H1 (cell line): Measurements from ENCODE around the gene DPY19L1. TPM values are rescaled to one million over a fixed set of nuclear protein-coding genes. Genes with fewer than 3 reads are reported as not detected.

Source experiments
- CTCF ChIA-PET: fragments of 300-600 bp; sonication (Branson Sonifier 250); formaldehyde crosslinking; loops from one replicate; lab custom pipeline; 2021; ENCODE audit not compliant: partially characterized antibody; lab: Charles Lee
- POLR2A ChIA-PET: fragments of 300-600 bp; sonication (Branson Sonifier 250); formaldehyde crosslinking; loops from one replicate; lab custom pipeline; 2021; ENCODE audit warnings: inconsistent platforms; ENCODE audit not compliant: partially characterized antibody; lab: Charles Lee
- DNase-seq, 2 experiments: peaks; one replicate each; pipeline versions ENCODE4 v3.0.0 to v3.0.0-alpha.2; 2010 to 2022; ENCODE audit warnings: low spot score in 2 of 2, low read depth in 1 of 2, mixed read lengths in 1 of 2
- FAIRE-seq: peaks from 2 replicates; lab custom pipeline; 2011; peaks lifted over from hg19 to GRCh38; lab: Jason Lieb, UNC
- H2AFZ ChIP-seq: 2 replicates; pipeline ENCODE4 v1.8.1; 2012; ENCODE audit warnings: low read length, inconsistent platforms
- H2AK5ac ChIP-seq: 2 replicates; pipeline ENCODE4 v1.6.1; 2013; ENCODE audit warnings: low read depth, low read length
- H2BK120ac ChIP-seq: replicated peaks from 2 replicates; pipeline ENCODE3; 2013; ENCODE audit warnings: low read depth, low read length, inconsistent platforms
- H2BK12ac ChIP-seq: 2 replicates; pipeline ENCODE4 v1.6.1; 2013; ENCODE audit warnings: low read depth, low read length
- H2BK15ac ChIP-seq: 2 replicates; pipeline ENCODE4 v1.6.1; 2013; ENCODE audit warnings: low read length
- H2BK20ac ChIP-seq: 2 replicates; pipeline ENCODE4 v1.6.1; 2013; ENCODE audit warnings: low read length
- H2BK5ac ChIP-seq: 2 replicates; pipeline ENCODE4 v1.6.1; 2013; ENCODE audit warnings: low read depth, low read length
- H3K14ac ChIP-seq: 2 replicates; pipeline ENCODE4 v1.6.1; 2013; ENCODE audit warnings: inconsistent platforms; ENCODE audit not compliant: insufficient read length
- H3K18ac ChIP-seq: 2 replicates; pipeline ENCODE4 v1.6.1; 2013; ENCODE audit warnings: low read length; ENCODE audit errors: extremely low read depth
- H3K23ac ChIP-seq: 2 replicates; pipeline ENCODE4 v1.6.1; 2013; ENCODE audit warnings: inconsistent platforms; ENCODE audit not compliant: insufficient read length
- H3K23me2 ChIP-seq: 2 replicates; pipeline ENCODE4 v1.6.1; 2013; ENCODE audit warnings: low read depth, low read length
- H3K27ac ChIP-seq: 2 replicates; pipeline ENCODE4 v1.6.1; 2011; ENCODE audit warnings: low read depth, low read length, inconsistent platforms
- H3K27me3 ChIP-seq, 4 experiments: replicated peaks in 1 of 4; 1 replicate in 1 of 4; 2 replicates in 3 of 4; pipeline versions ENCODE4 v1.6.1 to v1.8.1; 2011 to 2013; ENCODE audit warnings: low read length in 3 of 4, mild to moderate bottlenecking in 3 of 4, inconsistent platforms in 2 of 4, mixed read lengths in 2 of 4, moderate library complexity in 1 of 4; ENCODE audit not compliant: control insufficient read depth in 3 of 4, insufficient read depth in 3 of 4; ENCODE audit errors: extremely low read depth in 1 of 4
- H3K36me3 ChIP-seq, 4 experiments: 2 replicates each; pipeline versions ENCODE4 v1.6.1 to v1.8.1; 2011 to 2013; ENCODE audit warnings: mild to moderate bottlenecking in 4 of 4, low read length in 3 of 4, moderate library complexity in 2 of 4, control low read depth in 1 of 4, inconsistent platforms in 1 of 4; ENCODE audit not compliant: insufficient read depth in 4 of 4, control insufficient read depth in 2 of 4
- H3K4ac ChIP-seq: replicated peaks from 2 replicates; pipeline ENCODE3; 2013; ENCODE audit warnings: low read length, low read depth, mixed read lengths, inconsistent platforms; ENCODE audit not compliant: insufficient read length
- H3K4me1 ChIP-seq, 4 experiments: replicated peaks in 1 of 4; 1 replicate in 1 of 4; 2 replicates in 3 of 4; pipeline versions ENCODE4 v1.6.1 to v1.8.1; 2011 to 2013; ENCODE audit warnings: low read length in 3 of 4, inconsistent platforms in 2 of 4, mixed read lengths in 1 of 4; ENCODE audit not compliant: insufficient read depth in 4 of 4, control insufficient read depth in 3 of 4
- H3K4me2 ChIP-seq, 2 experiments: 2 replicates each; pipeline versions ENCODE4 v1.6.1 to v1.8.1; 2011 to 2013; ENCODE audit warnings: low read depth in 2 of 2, low read length in 2 of 2, control low read depth in 1 of 2, inconsistent platforms in 1 of 2, mild to moderate bottlenecking in 1 of 2; ENCODE audit not compliant: insufficient read depth in 1 of 2
- H3K4me3 ChIP-seq, 4 experiments: fragments of 200-600, 300-600 bp in 1 of 4; sonication (generic), shearing (Covaris generic), sonication (Bioruptor Twin) in 1 of 4; 2 replicates each; pipeline versions ENCODE4 v1.5.1 to v1.8.1; 2011 to 2016; ENCODE audit warnings: low read length in 4 of 4, low read depth in 3 of 4, control low read depth in 2 of 4, inconsistent platforms in 2 of 4, mild to moderate bottlenecking in 2 of 4, mixed read lengths in 1 of 4, moderate library complexity in 1 of 4; ENCODE audit not compliant: insufficient read depth in 2 of 4; ENCODE audit errors: extremely low read depth in 1 of 4
- H3K56ac ChIP-seq: replicated peaks from 2 replicates; pipeline ENCODE3; 2013; ENCODE audit warnings: low read depth, mild to moderate bottlenecking, mixed read lengths, low read length, inconsistent platforms; ENCODE audit not compliant: insufficient read length
- H3K79me1 ChIP-seq: 2 replicates; pipeline ENCODE4 v1.6.1; 2013; ENCODE audit warnings: low read depth, low read length, control low read depth
- H3K79me2 ChIP-seq, 2 experiments: 2 replicates each; pipeline versions ENCODE4 v1.6.1 to v1.8.1; 2012 to 2013; ENCODE audit warnings: low read length in 2 of 2, mild to moderate bottlenecking in 2 of 2, inconsistent platforms in 1 of 2; ENCODE audit not compliant: insufficient read depth in 2 of 2, control insufficient read depth in 1 of 2
- H3K9ac ChIP-seq, 4 experiments: replicated peaks in 1 of 4; 1 replicate in 1 of 4; 2 replicates in 3 of 4; pipeline versions ENCODE4 v1.6.1 to v1.8.1; 2011 to 2013; ENCODE audit warnings: low read depth in 3 of 4, low read length in 3 of 4, control low read depth in 2 of 4, mild to moderate bottlenecking in 2 of 4, moderate library complexity in 2 of 4, inconsistent platforms in 1 of 4; ENCODE audit errors: extremely low read depth in 1 of 4
- H3K9me3 ChIP-seq, 2 experiments: 2 replicates each; pipeline versions ENCODE4 v1.6.1 to v1.8.1; 2012 to 2013; ENCODE audit warnings: mild to moderate bottlenecking in 2 of 2, moderate library complexity in 2 of 2, control low read depth in 1 of 2, inconsistent platforms in 1 of 2, low read depth in 1 of 2, low read length in 1 of 2, mixed read lengths in 1 of 2; ENCODE audit not compliant: insufficient read depth in 2 of 2
- H4K20me1 ChIP-seq, 2 experiments: replicated peaks in 1 of 2; 2 replicates each; pipeline versions ENCODE3 to v1.8.1; 2011 to 2013; ENCODE audit warnings: inconsistent platforms in 2 of 2, low read length in 2 of 2, mild to moderate bottlenecking in 1 of 2; ENCODE audit not compliant: insufficient read depth in 2 of 2, control insufficient read depth in 1 of 2
- H4K5ac ChIP-seq: 2 replicates; pipeline ENCODE4 v1.6.1; 2013; ENCODE audit warnings: low read length, low read depth, mixed read lengths, inconsistent platforms; ENCODE audit not compliant: insufficient read length
- H4K8ac ChIP-seq: 2 replicates; pipeline ENCODE4 v1.8.0; 2013; ENCODE audit warnings: mild to moderate bottlenecking, moderate library complexity, low read length, inconsistent platforms; ENCODE audit not compliant: insufficient read depth; ENCODE audit errors: extremely low read depth
- H4K91ac ChIP-seq: replicated peaks from 2 replicates; pipeline ENCODE3; 2013; ENCODE audit warnings: low read length, mixed read lengths, inconsistent platforms; ENCODE audit not compliant: insufficient read length
- ASH2L ChIP-seq: fragments of 200-600, 300-600 bp; sonication (generic); IDR thresholded peaks from one replicate; pipeline ENCODE4 v1.7.1; 2017; ENCODE audit warnings: low read length
- BACH1 ChIP-seq: IDR thresholded peaks from 2 replicates; pipeline ENCODE4 v1.6.1; 2012; ENCODE audit warnings: low read length, improper control_type of control experiment
- CEBPB ChIP-seq: IDR thresholded peaks from 2 replicates; pipeline ENCODE4 v1.6.1; 2012; ENCODE audit warnings: low read depth, low read length
- CREB1 ChIP-seq: IDR thresholded peaks from 2 replicates; pipeline ENCODE4 v1.6.1; 2012; ENCODE audit warnings: inconsistent platforms
- EGR1 ChIP-seq: IDR thresholded peaks from 2 replicates; pipeline ENCODE4 v1.6.1; 2011; ENCODE audit warnings: low read depth, low read length, borderline replicate concordance
- HDAC6 ChIP-seq: IDR thresholded peaks from one replicate; pipeline ENCODE4 v1.7.1; 2012; ENCODE audit warnings: low read depth, mild to moderate bottlenecking, inconsistent platforms, low read length, moderate library complexity
- PHF8 ChIP-seq: fragments of 200-600 bp; sonication (generic); conservative IDR thresholded peaks from 2 replicates; pipeline ENCODE4 v1.7.1; 2012; ENCODE audit warnings: low read depth, mild to moderate bottlenecking, inconsistent platforms, low read length, moderate library complexity
- POLR2A ChIP-seq, 2 experiments: IDR thresholded peaks; 1 replicate in 1 of 2; 2 replicates in 1 of 2; pipeline ENCODE4 v1.6.1; 2011; ENCODE audit warnings: low read depth in 2 of 2, low read length in 2 of 2, mild to moderate bottlenecking in 2 of 2; ENCODE audit errors: control extremely low read depth in 1 of 2
- TAF1 ChIP-seq: IDR thresholded peaks from 2 replicates; pipeline ENCODE4 v1.6.1; 2011; ENCODE audit warnings: mild to moderate bottlenecking, low read depth, low read length
- TEAD4 ChIP-seq: IDR thresholded peaks from 2 replicates; pipeline ENCODE4 v1.6.1; 2012; ENCODE audit warnings: low read depth, low read length, inconsistent platforms, mixed read lengths
- polyA plus RNA-seq, 7 experiments: library from polyadenylated mRNA; depleted of rRNA in 3 of 7; stranded (reverse) in 5 of 7; unstranded in 2 of 7; fragments of >200 nt in 5 of 7; fragments of 200-250 nt in 2 of 7; gene quantifications; 1 replicate in 5 of 7; 2 replicates in 1 of 7; 4 replicates in 1 of 7; pipeline versions ENCODE4 v1.2.1 to v1.2.3, GENCODE V29; 2011 to 2013; ENCODE audit warnings: missing spikeins in 2 of 7, mixed read lengths in 2 of 7
- total RNA-seq: library from RNA; stranded (reverse); fragmentation: NEBNext Ultra II Directional; extraction: Animal tissue kit (Norgen Biotek cat#: 25700); gene quantifications from 2 replicates; pipeline ENCODE4 v1.2.1, GENCODE V29; 2021
- TF ChIP-seq, protein P1 (sequence below): IDR thresholded peaks from 2 replicates; pipeline ENCODE4 v1.6.1; 2011; ENCODE audit warnings: low read length, improper control_type of control experiment

Gene DPY19L1
- total and polyA plus RNA-seq, 2 of the 8 experiments (the other 6 are each of a cell fraction or from before 2014, with no cell fraction given), result 14.1 to 23.3 TPM

DNA sequence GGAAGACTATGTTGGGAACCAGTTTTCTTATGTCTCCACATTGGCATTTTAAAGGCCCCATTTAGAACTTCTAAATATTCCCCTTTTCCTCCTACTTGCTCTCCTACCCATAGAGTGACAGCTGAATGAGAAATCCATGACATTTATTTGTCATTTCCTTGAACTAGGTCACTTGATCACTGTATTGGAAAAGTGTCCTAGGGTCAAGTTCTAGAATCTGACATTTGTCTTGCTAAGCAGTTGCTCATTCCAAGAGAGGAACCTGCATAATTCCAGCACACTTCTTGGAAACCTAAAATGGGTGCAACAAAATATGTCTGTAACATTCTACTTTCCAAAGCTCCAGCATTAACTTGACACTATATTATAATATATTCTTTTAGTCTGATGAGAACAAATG is 3.6 kb upstream of the DPY19L1 start:
- no peak overlapping the region for H2BK15ac ChIP-seq
- no peak overlapping the region for H3K4me2 ChIP-seq
- no peaks in the 10 kb centered on the region for H3K27me3 ChIP-seq
- H4K8ac ChIP-seq, result no peak overlapping the region
- no peak overlapping the region for H3K4me3 ChIP-seq
- TF ChIP-seq PHF8 (no peak), POLR2A (IDR thresholded peaks at IDR 0.05; ENCODE audit: control extremely low read depth in 1 of 2, low read depth in 2 of 2, low read length in 2 of 2) (no peak), BACH1 (no peak), ASH2L (no peak), TAF1 (no peak), CEBPB (no peak), TEAD4 (no peak), CREB1 (no peak), HDAC6 (no peak), EGR1 (no peak)
- TF ChIP-seq, protein P1, sequence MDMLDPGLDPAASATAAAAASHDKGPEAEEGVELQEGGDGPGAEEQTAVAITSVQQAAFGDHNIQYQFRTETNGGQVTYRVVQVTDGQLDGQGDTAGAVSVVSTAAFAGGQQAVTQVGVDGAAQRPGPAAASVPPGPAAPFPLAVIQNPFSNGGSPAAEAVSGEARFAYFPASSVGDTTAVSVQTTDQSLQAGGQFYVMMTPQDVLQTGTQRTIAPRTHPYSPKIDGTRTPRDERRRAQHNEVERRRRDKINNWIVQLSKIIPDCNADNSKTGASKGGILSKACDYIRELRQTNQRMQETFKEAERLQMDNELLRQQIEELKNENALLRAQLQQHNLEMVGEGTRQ, result no peak
- no peak overlapping the region for H3K9ac ChIP-seq
- POLR2A ChIA-PET, result no interaction called here
- H3K56ac ChIP-seq, result no peak overlapping the region
- H3K27ac ChIP-seq, result no peak overlapping the region
- H2AK5ac ChIP-seq, result no peak overlapping the region
- H3K4ac ChIP-seq, result no peak overlapping the region
- H3K4me1 ChIP-seq, result peaks cover 0 to 3% (median under 1%) of the 10 kb centered on the region in 4 experiments; a peak in 3 of 7 replicates
- H4K5ac ChIP-seq, result no peak overlapping the region
- H3K14ac ChIP-seq, result no peak overlapping the region
- H2AFZ ChIP-seq, result no peak overlapping the region
- peaks cover 0 to 2% of the 10 kb centered on the region in 2 experiments for H4K20me1 ChIP-seq
- H3K36me3 ChIP-seq, result no peaks in the 10 kb centered on the region
- no peak overlapping the region for H2BK20ac ChIP-seq
- FAIRE-seq, result no peak
- CTCF ChIA-PET, result interaction anchor here (1.2 kb wide), 1 partner anchor 584 kb away, joined by 3 read pairs; no protein-coding TSS in a partner anchor
- H2BK120ac ChIP-seq, result no peak overlapping the region
- peaks cover 0 to 4% of the 10 kb centered on the region in 2 experiments; a peak in 1 of 4 replicates for H3K79me2 ChIP-seq
- peaks cover 4% of the 10 kb centered on the region; the same call in 1 of the 2 replicates for H3K23me2 ChIP-seq
- peaks cover 3% of the 10 kb centered on the region; the same call in 1 of the 2 replicates for H3K79me1 ChIP-seq
- no peaks in the 10 kb centered on the region for H3K9me3 ChIP-seq
- no peak overlapping the region for H2BK12ac ChIP-seq
- no peak overlapping the region for H3K23ac ChIP-seq
- no peak overlapping the region for H4K91ac ChIP-seq
- DNase-seq, result no peak
- H2BK5ac ChIP-seq, result no peak overlapping the region
- H3K18ac ChIP-seq, result no peak overlapping the region
